ENCODE measurements around the gene NACC2. TPM values are rescaled to one million over a fixed set of nuclear protein-coding genes. Genes with fewer than 3 reads are reported as not detected.

The NACC2 gene
- total and polyA plus RNA-seq, 9 of the 15 experiments (the other 6 are each of a cell fraction or from before 2014, with no cell fraction given): 0.70 to 25.1 (median 5.6) TPM

DNA sequence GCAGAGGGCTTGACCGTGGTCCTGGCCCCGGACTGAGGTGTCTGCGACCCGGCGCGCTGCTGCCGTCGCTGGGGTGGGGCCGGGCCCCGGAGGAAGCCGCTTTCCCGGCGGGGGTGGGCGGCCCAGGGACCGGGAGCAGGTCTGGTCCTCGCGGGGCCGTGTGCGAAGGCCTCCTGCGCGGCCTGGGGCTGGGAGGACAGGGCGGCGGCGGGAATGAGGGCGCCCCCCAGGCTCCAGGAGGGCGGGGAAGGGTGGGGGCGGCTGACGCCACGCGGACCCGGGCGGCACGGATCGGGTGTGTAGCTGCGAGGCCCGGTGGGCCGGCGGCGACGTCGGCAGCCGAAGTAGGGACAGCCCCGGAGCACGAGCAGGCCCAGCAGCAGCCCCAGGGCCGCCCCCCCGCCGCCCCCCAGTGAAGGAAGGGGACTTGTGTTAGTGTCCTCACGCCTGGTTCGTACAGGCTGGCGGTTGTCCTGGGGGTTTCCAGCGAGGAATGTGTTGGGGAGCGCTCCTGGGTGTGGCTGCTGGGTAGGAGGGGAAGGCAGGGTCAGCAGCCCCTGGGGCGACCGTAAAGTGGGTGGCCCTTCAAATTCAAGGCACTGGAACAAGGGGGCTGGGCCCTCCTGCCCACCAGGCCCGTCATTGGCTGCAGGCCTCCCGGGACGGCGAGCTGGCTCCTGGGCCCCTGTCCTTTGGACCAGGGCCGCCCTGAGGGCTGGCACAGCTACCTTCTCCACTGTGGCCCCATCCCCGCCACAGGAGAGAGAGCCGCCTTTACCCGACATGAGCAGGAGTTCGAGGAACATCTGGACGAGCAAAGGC is 24.2 kb upstream of the NACC2 start (continued):
- peak; percentile 29 for TF ChIP-seq PRDM10 (IDR thresholded peaks at IDR 0.05; ENCODE audit: partially characterized antibody)
- TF ChIP-seq, protein P1, sequence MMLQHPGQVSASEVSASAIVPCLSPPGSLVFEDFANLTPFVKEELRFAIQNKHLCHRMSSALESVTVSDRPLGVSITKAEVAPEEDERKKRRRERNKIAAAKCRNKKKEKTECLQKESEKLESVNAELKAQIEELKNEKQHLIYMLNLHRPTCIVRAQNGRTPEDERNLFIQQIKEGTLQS (IDR thresholded peaks at IDR 0.05): no peak
- TF ChIP-seq, protein P1 (CRISPR knock-in tag; conservative IDR thresholded peaks at IDR 0.05): 0 out of 2 replicates have a peak, but pooled peaks have one; percentile 32
- 0 out of 2 replicates have a peak, but pooled peaks have one; percentile 34 for TF ChIP-seq ZNF740 (CRISPR knock-in tag; IDR thresholded peaks at IDR 0.05)
- TF ChIP-seq ZNF740 (tag; IDR thresholded peaks at IDR 0.05): 0 out of 4 replicates have a peak, but pooled peaks of 1 of the 2 experiments have one; percentile 29
- TF ChIP-seq, protein P2, sequence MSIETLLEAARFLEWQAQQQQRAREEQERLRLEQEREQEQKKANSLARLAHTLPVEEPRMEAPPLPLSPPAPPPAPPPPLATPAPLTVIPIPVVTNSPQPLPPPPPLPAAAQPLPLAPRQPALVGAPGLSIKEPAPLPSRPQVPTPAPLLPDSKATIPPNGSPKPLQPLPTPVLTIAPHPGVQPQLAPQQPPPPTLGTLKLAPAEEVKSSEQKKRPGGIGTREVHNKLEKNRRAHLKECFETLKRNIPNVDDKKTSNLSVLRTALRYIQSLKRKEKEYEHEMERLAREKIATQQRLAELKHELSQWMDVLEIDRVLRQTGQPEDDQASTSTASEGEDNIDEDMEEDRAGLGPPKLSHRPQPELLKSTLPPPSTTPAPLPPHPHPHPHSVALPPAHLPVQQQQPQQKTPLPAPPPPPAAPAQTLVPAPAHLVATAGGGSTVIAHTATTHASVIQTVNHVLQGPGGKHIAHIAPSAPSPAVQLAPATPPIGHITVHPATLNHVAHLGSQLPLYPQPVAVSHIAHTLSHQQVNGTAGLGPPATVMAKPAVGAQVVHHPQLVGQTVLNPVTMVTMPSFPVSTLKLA (conservative IDR thresholded peaks at IDR 0.05): peak in 1 of 2 experiments; percentile 65; a peak in 1 of 4 replicates
- peak in 1 of 3 experiments; percentile 2; a peak in 1 of 6 replicates for TF ChIP-seq CTCF (IDR thresholded peaks at IDR 0.05 in 2 of 3, conservative IDR thresholded peaks at IDR 0.05 in 1 of 3; ENCODE audit: insufficient read depth in 2 of 3, low read depth in 1 of 3, low read length in 3 of 3)
- TF ChIP-seq MYC (IDR thresholded peaks at IDR 0.05; ENCODE audit: low read depth, low read length): no peak
- 0 out of 2 replicates have a peak, but pooled peaks have one; percentile 22 for TF ChIP-seq MYC (CRISPR knock-in tag; IDR thresholded peaks at IDR 0.05; ENCODE audit: borderline replicate concordance, low read depth)
- TF ChIP-seq, protein P3, sequence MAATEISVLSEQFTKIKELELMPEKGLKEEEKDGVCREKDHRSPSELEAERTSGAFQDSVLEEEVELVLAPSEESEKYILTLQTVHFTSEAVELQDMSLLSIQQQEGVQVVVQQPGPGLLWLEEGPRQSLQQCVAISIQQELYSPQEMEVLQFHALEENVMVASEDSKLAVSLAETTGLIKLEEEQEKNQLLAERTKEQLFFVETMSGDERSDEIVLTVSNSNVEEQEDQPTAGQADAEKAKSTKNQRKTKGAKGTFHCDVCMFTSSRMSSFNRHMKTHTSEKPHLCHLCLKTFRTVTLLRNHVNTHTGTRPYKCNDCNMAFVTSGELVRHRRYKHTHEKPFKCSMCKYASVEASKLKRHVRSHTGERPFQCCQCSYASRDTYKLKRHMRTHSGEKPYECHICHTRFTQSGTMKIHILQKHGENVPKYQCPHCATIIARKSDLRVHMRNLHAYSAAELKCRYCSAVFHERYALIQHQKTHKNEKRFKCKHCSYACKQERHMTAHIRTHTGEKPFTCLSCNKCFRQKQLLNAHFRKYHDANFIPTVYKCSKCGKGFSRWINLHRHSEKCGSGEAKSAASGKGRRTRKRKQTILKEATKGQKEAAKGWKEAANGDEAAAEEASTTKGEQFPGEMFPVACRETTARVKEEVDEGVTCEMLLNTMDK (IDR thresholded peaks at IDR 0.05; ENCODE audit: borderline replicate concordance, insufficient read depth, low read depth, low read length, poor library complexity, severe bottlenecking): peak; percentile 75

Data from K562 (cell line).